ENCODE measurements around the gene BPGM.

BPGM gene

DNA sequence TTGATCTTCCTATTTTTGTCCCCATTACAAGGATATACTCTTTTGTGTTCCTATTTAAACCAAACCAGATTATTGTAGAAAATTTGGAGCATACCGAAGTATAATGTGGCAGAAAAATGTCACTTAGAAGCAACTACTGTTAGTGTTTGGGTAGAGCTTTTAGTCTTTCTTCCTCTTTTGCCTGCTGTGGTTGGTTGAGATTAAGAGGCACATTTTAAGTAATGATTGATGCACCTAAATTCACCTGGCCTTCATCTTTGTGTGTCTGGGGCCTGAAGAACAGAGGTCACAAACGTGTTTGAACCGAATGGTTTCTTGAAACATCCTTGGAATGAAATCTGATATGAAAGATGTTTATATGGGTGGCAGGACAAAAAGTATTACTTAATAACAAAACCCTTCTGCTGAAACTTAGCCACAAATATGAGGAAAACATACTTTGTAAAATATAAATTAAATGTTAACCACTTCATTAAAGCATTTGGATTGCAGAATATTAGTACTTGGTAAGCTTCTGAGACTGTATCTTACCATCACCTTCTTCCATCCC is 2.6 kb downstream of the BPGM start:
- no peak overlapping the region for H2BK5ac ChIP-seq (ENCODE audit: low read length)
- H2BK12ac ChIP-seq (ENCODE audit: low read length): no peak overlapping the region
- no peaks in the 10 kb centered on the region for H3K9me3 ChIP-seq (replicated peaks in 1 of 2; ENCODE audit: control insufficient read depth in 2 of 2, insufficient read depth in 1 of 2, low read depth in 1 of 2, low read length in 2 of 2)
- no peak overlapping the region for H3K9ac ChIP-seq (ENCODE audit: low read depth, low read length, poor library complexity)
- H2BK120ac ChIP-seq (ENCODE audit: low read depth, low read length): no peak overlapping the region
- no peak for DNase-seq (ENCODE audit: low spot score)
- peaks cover 0 to 2% of the 10 kb centered on the region in 2 donors for H3K4me1 ChIP-seq (ENCODE audit: control insufficient read depth in 2 of 2, insufficient read depth in 1 of 2, low read depth in 1 of 2, low read length in 2 of 2)
- no peak overlapping the region for H3K23ac ChIP-seq (ENCODE audit: low read depth, low read length, poor library complexity)
- H2BK15ac ChIP-seq (ENCODE audit: low read length): no peak overlapping the region
- no peak overlapping the region for H2AK5ac ChIP-seq (ENCODE audit: low read depth, low read length)
- H4K91ac ChIP-seq (ENCODE audit: low read depth, low read length, poor library complexity): no peak overlapping the region
- WGBS, 2 donors (ENCODE audit: extremely low coverage in 2 of 2, insufficient read length in 2 of 2, insufficient replicate concordance in 1 of 2): no CpG with 5 or more reads among the region's 3 CpGs
- no peak overlapping the region for H3K14ac ChIP-seq (ENCODE audit: low read length)
- no peaks in the 10 kb centered on the region for H3K27me3 ChIP-seq (ENCODE audit: control insufficient read depth in 3 of 3, insufficient read depth in 3 of 3, low read depth in 1 of 3, low read length in 3 of 3)
- no peaks in the 10 kb centered on the region for H3K36me3 ChIP-seq (replicated peaks in 1 of 2; ENCODE audit: control insufficient read depth in 2 of 2, insufficient read depth in 2 of 2, low read length in 2 of 2)
- H3K4me3 ChIP-seq (ENCODE audit: low read length in 2 of 2): no peak overlapping the region
- no peak overlapping the region for H3K27ac ChIP-seq (replicated peaks; ENCODE audit: low read length)
- H2AFZ ChIP-seq (ENCODE audit: low read length): no peak overlapping the region
- H3K79me1 ChIP-seq (ENCODE audit: low read depth, low read length): no peaks in the 10 kb centered on the region
- no peak overlapping the region for H3K4ac ChIP-seq (ENCODE audit: low read length)
- H4K8ac ChIP-seq (ENCODE audit: low read depth, low read length): no peak overlapping the region
- no peak overlapping the region for H3K18ac ChIP-seq (ENCODE audit: low read length)
- no peak overlapping the region for H3K4me2 ChIP-seq (ENCODE audit: insufficient read depth, low read length, poor library complexity, severe bottlenecking)

DNA sequence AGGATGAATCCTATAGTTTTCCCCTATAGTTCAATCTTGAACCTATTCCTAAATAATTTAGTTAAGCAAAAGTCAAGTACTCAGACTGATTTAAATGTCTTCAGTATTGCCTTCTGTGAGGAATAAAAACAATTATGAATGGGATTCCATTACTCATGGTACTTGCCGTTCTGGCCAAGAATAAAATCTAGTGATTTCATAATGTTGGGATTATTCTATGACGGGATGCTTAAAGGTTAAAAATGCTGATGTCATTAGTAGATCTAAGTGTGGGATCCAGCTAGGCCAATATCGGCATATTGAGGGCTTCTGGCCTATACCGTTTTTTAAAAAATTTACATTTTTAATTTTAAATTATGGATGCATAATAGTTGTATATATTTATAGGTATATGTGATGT is 5.3 kb downstream of the BPGM start:
- no peak overlapping the region for H3K18ac ChIP-seq (ENCODE audit: low read length)
- H4K8ac ChIP-seq (ENCODE audit: low read depth, low read length): no peak overlapping the region
- H2AK5ac ChIP-seq (ENCODE audit: low read depth, low read length): no peak overlapping the region
- H2BK15ac ChIP-seq (ENCODE audit: low read length): no peak overlapping the region
- H2AFZ ChIP-seq (ENCODE audit: low read length): no peak overlapping the region
- no peak overlapping the region for H3K14ac ChIP-seq (ENCODE audit: low read length)
- H3K4me3 ChIP-seq (ENCODE audit: low read length in 2 of 2): no peak overlapping the region
- no peak overlapping the region for H3K4ac ChIP-seq (ENCODE audit: low read length)
- no peaks in the 10 kb centered on the region for H3K4me1 ChIP-seq (ENCODE audit: control insufficient read depth in 2 of 2, insufficient read depth in 1 of 2, low read depth in 1 of 2, low read length in 2 of 2)
- DNase-seq (ENCODE audit: low spot score): no peak
- no peak overlapping the region for H2BK120ac ChIP-seq (ENCODE audit: low read depth, low read length)
- H3K79me1 ChIP-seq (ENCODE audit: low read depth, low read length): no peaks in the 10 kb centered on the region
- H3K9ac ChIP-seq (ENCODE audit: low read depth, low read length, poor library complexity): no peak overlapping the region
- H2BK5ac ChIP-seq (ENCODE audit: low read length): no peak overlapping the region
- H3K27ac ChIP-seq (replicated peaks; ENCODE audit: low read length): no peak overlapping the region
- no peaks in the 10 kb centered on the region for H3K36me3 ChIP-seq (replicated peaks in 1 of 2; ENCODE audit: control insufficient read depth in 2 of 2, insufficient read depth in 2 of 2, low read length in 2 of 2)
- no peak overlapping the region for H4K91ac ChIP-seq (ENCODE audit: low read depth, low read length, poor library complexity)
- no peaks in the 10 kb centered on the region for H3K27me3 ChIP-seq (ENCODE audit: control insufficient read depth in 3 of 3, insufficient read depth in 3 of 3, low read depth in 1 of 3, low read length in 3 of 3)
- H3K4me2 ChIP-seq (ENCODE audit: insufficient read depth, low read length, poor library complexity, severe bottlenecking): no peak overlapping the region
- no peaks in the 10 kb centered on the region for H3K9me3 ChIP-seq (replicated peaks in 1 of 2; ENCODE audit: control insufficient read depth in 2 of 2, insufficient read depth in 1 of 2, low read depth in 1 of 2, low read length in 2 of 2)
- no CpG with 5 or more reads among the region's 4 CpGs for WGBS, 2 donors (ENCODE audit: extremely low coverage in 2 of 2, insufficient read length in 2 of 2, insufficient replicate concordance in 1 of 2)
- no peak overlapping the region for H3K23ac ChIP-seq (ENCODE audit: low read depth, low read length, poor library complexity)
- H2BK12ac ChIP-seq (ENCODE audit: low read length): no peak overlapping the region

DNA sequence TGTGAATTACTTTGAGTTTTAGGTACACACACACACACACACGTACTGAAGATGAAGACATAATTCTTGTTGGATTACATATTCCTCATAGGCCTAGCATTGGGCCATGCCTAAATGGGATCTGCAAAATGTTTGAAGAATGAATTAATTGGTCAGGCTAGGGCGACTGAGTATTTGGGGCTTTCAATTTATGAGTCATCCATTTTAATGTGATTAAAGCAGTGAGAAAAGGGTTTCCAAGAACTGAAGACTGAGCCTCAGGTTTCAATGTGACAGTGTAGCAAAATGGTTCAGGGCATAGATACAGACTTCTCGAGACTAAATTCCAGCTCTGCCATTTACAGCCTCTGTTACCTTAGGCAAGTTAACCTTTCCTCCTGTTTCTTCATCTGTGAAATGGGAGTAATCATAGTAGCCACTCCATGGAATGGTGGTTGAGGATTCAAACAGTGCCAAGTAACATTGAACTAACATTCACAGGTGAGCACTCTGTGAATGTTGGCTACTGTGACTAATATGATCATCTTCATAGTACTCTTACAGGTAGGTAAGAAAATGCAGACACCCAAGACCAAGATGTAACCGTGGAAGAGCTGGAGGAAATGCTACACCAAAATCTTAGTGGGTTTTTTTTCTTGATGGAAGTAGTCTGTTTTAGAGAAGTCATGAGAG is 7.6 kb downstream of the BPGM start:
- Histone ChIP-seq H3K36me3 (replicated peaks in 1 of 2; ENCODE audit: control insufficient read depth in 2 of 2, insufficient read depth in 2 of 2, low read length in 2 of 2) (no peaks in the 10 kb centered on the region), H3K4me2 (ENCODE audit: insufficient read depth, low read length, poor library complexity, severe bottlenecking) (no peak overlapping the region), H3K9me3 (replicated peaks in 1 of 2; ENCODE audit: control insufficient read depth in 2 of 2, insufficient read depth in 1 of 2, low read depth in 1 of 2, low read length in 2 of 2) (no peaks in the 10 kb centered on the region), H2BK15ac (ENCODE audit: low read length) (no peak overlapping the region), H3K27me3 (ENCODE audit: control insufficient read depth in 3 of 3, insufficient read depth in 3 of 3, low read depth in 1 of 3, low read length in 3 of 3) (no peaks in the 10 kb centered on the region), H2BK12ac (ENCODE audit: low read length) (no peak overlapping the region), H3K79me1 (ENCODE audit: low read depth, low read length) (peaks cover 3% of the 10 kb centered on the region), H3K4me3 (ENCODE audit: low read length in 2 of 2) (no peak overlapping the region), H3K4me1 (ENCODE audit: control insufficient read depth in 2 of 2, insufficient read depth in 1 of 2, low read depth in 1 of 2, low read length in 2 of 2) (no peaks in the 10 kb centered on the region), H2AK5ac (ENCODE audit: low read depth, low read length) (no peak overlapping the region), H4K8ac (ENCODE audit: low read depth, low read length) (no peak overlapping the region), H3K9ac (ENCODE audit: low read depth, low read length, poor library complexity) (no peak overlapping the region), H3K14ac (ENCODE audit: low read length) (no peak overlapping the region), H4K91ac (ENCODE audit: low read depth, low read length, poor library complexity) (no peak overlapping the region), H2BK5ac (ENCODE audit: low read length) (no peak overlapping the region), H3K27ac (replicated peaks; ENCODE audit: low read length) (no peak overlapping the region), H3K23ac (ENCODE audit: low read depth, low read length, poor library complexity) (no peak overlapping the region), H3K4ac (ENCODE audit: low read length) (no peak overlapping the region), H2AFZ (ENCODE audit: low read length) (no peak overlapping the region), H2BK120ac (ENCODE audit: low read depth, low read length) (no peak overlapping the region), H3K18ac (ENCODE audit: low read length) (no peak overlapping the region)
- no peak for DNase-seq (ENCODE audit: low spot score)
- whole genome bisulfite sequencing, 2 donors (ENCODE audit: extremely low coverage in 2 of 2, insufficient read length in 2 of 2, insufficient replicate concordance in 1 of 2): no CpG with 5 or more reads among the region's 4 CpGs

DNA sequence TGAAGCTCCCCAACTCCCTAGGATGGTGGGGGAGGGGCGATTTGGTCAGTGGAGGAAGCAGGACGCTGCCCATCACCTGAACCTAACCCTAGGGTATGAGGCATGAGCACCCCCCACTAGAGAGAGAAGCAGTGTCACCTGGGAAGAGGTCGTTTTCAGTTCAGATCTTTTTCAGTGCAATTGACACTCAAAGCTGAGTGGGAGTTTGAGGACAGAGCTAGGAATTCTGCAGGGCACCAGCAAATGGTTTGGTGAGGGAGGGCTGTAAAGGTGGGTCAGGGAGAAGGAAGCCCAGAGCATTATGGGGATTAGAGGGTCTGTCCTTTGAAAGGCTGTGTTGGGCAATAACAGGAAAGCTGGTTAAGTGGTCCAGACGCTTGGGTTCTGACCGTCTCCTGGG is 10.9 kb downstream of the BPGM start:
- Histone ChIP-seq H3K27ac (replicated peaks; ENCODE audit: low read length) (no peak overlapping the region), H3K4me2 (ENCODE audit: insufficient read depth, low read length, poor library complexity, severe bottlenecking) (no peak overlapping the region), H3K4me1 (ENCODE audit: control insufficient read depth in 2 of 2, insufficient read depth in 1 of 2, low read depth in 1 of 2, low read length in 2 of 2) (no peaks in the 10 kb centered on the region), H3K14ac (ENCODE audit: low read length) (no peak overlapping the region), H3K23ac (ENCODE audit: low read depth, low read length, poor library complexity) (peak overlapping the region; percentile 10), H4K91ac (ENCODE audit: low read depth, low read length, poor library complexity) (no peak overlapping the region), H3K4ac (ENCODE audit: low read length) (no peak overlapping the region), H2BK12ac (ENCODE audit: low read length) (no peak overlapping the region), H3K79me1 (ENCODE audit: low read depth, low read length) (peaks cover 3% of the 10 kb centered on the region), H2BK120ac (ENCODE audit: low read depth, low read length) (no peak overlapping the region), H4K8ac (ENCODE audit: low read depth, low read length) (no peak overlapping the region), H3K36me3 (replicated peaks in 1 of 2; ENCODE audit: control insufficient read depth in 2 of 2, insufficient read depth in 2 of 2, low read length in 2 of 2) (peaks cover 0 to 10% of the 10 kb centered on the region in 2 donors), H2BK15ac (ENCODE audit: low read length) (no peak overlapping the region), H3K9me3 (replicated peaks in 1 of 2; ENCODE audit: control insufficient read depth in 2 of 2, insufficient read depth in 1 of 2, low read depth in 1 of 2, low read length in 2 of 2) (no peaks in the 10 kb centered on the region), H2BK5ac (ENCODE audit: low read length) (no peak overlapping the region), H3K18ac (ENCODE audit: low read length) (no peak overlapping the region), H3K27me3 (ENCODE audit: control insufficient read depth in 3 of 3, insufficient read depth in 3 of 3, low read depth in 1 of 3, low read length in 3 of 3) (no peaks in the 10 kb centered on the region), H2AFZ (ENCODE audit: low read length) (no peak overlapping the region), H3K4me3 (ENCODE audit: low read length in 2 of 2) (no peak overlapping the region), H2AK5ac (ENCODE audit: low read depth, low read length) (no peak overlapping the region), H3K9ac (ENCODE audit: low read depth, low read length, poor library complexity) (no peak overlapping the region)
- no CpG with 5 or more reads among the region's 5 CpGs for WGBS, 2 donors (ENCODE audit: extremely low coverage in 2 of 2, insufficient read length in 2 of 2, insufficient replicate concordance in 1 of 2)
- DNase-seq (ENCODE audit: low spot score): no peak

Measured in neuronal stem cell (in vitro differentiated cells).